Measurements from ENCODE around the gene SNX9. TPM values are rescaled to one million over a fixed set of nuclear protein-coding genes. Genes with fewer than 3 reads are reported as not detected.

SNX9 gene
- total RNA-seq, 1 experiment from 2014 or later: 32.8 TPM

DNA sequence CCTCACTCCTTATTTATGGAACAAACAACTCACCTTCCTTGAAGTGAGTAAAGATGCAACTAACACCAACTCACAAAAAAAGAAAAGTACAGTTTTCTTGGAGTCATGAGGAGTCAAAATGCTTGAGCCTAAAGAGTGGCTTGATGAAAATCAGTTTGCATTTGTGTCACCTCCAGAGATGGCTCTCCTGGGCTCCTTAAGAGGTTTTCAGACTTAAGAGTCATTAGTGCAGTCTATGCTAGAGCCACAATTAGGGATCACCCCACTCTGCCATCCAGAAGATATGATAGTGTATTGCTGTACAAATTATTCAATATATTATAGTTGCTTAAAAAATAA lies 11.9 kb upstream of the SNX9 start:
- Histone ChIP-seq H3K27ac (no peak overlapping the region), H3K27me3 (replicated peaks) (no peaks in the 10 kb centered on the region), H3K4me3 (no peak overlapping the region), H3K4me1 (replicated peaks) (peaks cover 13% of the 10 kb centered on the region), H3K9me3 (replicated peaks) (no peaks in the 10 kb centered on the region; the same call in 1 of the 2 replicates), H3K36me3 (no peaks in the 10 kb centered on the region)
- DNase-seq (ENCODE audit: low read depth in 1 of 2, low spot score in 2 of 2): no peak

DNA sequence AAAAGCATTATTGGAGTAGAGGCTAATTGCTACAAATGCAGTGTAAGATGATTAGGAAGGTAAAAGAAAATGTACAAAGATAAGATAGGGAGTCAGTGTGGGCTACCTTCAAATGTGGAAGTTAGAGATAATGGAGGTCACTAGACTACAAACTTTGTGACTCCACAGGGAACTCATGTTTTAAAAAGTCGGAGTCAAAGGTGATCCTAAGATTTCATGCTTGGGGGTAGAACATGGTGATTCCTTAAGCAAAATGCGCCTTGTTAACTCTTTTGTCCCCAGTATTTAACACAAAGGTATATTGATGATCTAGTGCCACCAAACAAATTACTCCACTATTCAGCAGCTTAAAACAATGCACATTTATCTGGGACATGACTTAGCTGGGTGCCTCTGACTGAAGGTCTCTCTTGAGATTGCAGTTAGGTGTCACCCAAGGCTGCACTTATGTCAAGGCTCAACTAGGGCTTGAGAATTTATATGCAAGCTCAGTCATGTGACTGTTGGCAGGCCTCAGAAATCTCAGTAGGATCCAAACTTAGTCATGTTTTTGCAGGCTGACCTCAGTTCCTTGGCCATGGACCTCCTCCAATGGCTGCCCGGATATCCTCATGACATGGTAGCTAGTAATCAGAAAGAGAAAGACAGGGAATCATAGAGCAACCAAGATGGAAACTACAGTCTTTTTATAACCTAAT lies 11.4 kb upstream of the SNX9 start:
- DNase-seq (ENCODE audit: low read depth in 1 of 2, low spot score in 2 of 2): no peak
- no peak overlapping the region for H3K27ac ChIP-seq
- H3K27me3 ChIP-seq (replicated peaks): no peaks in the 10 kb centered on the region
- peaks cover 13% of the 10 kb centered on the region for H3K4me1 ChIP-seq (replicated peaks)
- no peaks in the 10 kb centered on the region for H3K36me3 ChIP-seq
- no peaks in the 10 kb centered on the region; the same call in 1 of the 2 replicates for H3K9me3 ChIP-seq (replicated peaks)
- no peak overlapping the region for H3K4me3 ChIP-seq

DNA sequence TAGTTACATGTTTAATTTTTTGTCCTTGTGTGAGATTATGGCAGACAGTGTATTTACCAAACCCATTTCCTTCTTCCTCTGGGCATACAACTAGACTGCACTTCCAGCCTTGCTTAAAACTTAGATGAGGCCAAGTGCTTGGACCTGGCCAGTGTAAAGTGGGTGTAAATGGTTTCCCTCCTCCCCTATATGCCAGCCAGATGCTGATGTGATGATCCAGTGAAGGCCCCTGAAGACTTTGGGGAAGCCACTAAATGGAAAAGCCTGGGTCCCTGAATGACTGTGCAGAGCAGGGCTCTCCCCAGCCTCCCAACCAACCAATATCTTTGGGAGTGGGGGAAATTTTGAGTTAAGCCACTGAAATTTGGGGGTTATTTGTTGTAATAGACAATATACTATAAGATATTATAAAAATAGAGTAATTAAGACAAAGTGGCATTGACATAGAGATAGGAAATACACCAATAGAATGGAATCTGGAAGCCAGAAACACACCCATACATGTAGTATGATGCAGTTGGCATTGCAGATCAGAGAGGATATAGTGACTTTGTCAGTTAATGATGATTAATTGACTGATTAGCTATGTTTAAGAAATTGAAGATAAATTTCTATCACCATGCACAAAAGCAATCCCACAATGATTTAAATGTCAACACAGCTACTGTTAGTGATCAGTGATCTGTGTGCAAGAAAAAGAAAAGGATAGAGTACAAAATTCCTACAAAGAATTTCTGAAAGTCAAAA lies 10.4 kb upstream of the SNX9 start:
- no peak for DNase-seq (ENCODE audit: low read depth in 1 of 2, low spot score in 2 of 2)
- Histone ChIP-seq H3K9me3 (replicated peaks) (no peaks in the 10 kb centered on the region; the same call in 1 of the 2 replicates), H3K4me1 (replicated peaks) (peaks cover 13% of the 10 kb centered on the region), H3K36me3 (no peaks in the 10 kb centered on the region), H3K4me3 (no peak overlapping the region), H3K27me3 (replicated peaks) (no peaks in the 10 kb centered on the region), H3K27ac (no peak overlapping the region)

DNA sequence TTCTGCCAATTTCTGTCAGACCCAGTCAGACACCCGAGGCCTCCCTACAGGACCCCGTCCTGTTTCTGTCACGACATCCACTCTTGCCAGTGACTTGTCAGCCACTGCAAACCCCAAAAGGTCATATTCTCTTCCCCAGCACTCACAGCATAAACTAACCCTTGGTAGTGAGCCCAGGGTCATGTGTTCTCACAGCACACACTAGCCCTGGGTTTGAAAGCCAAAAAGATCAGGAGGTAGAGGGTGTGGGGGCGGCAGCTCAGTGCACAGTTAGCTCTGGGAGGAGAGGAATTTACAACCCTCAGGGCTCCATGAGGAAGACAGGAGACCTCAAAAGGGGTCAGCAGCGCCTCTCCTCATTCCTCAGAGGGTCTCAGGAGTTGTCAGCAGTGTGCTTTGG lies 9.9 kb upstream of the SNX9 start:
- H3K36me3 ChIP-seq: no peaks in the 10 kb centered on the region
- H3K9me3 ChIP-seq (replicated peaks): no peaks in the 10 kb centered on the region; the same call in 1 of the 2 replicates
- no peaks in the 10 kb centered on the region for H3K27me3 ChIP-seq (replicated peaks)
- peaks cover 13% of the 10 kb centered on the region for H3K4me1 ChIP-seq (replicated peaks)
- H3K27ac ChIP-seq: peak overlapping the region; percentile 38
- no peak overlapping the region for H3K4me3 ChIP-seq
- DNase-seq (ENCODE audit: low read depth in 1 of 2, low spot score in 2 of 2): no peak

DNA sequence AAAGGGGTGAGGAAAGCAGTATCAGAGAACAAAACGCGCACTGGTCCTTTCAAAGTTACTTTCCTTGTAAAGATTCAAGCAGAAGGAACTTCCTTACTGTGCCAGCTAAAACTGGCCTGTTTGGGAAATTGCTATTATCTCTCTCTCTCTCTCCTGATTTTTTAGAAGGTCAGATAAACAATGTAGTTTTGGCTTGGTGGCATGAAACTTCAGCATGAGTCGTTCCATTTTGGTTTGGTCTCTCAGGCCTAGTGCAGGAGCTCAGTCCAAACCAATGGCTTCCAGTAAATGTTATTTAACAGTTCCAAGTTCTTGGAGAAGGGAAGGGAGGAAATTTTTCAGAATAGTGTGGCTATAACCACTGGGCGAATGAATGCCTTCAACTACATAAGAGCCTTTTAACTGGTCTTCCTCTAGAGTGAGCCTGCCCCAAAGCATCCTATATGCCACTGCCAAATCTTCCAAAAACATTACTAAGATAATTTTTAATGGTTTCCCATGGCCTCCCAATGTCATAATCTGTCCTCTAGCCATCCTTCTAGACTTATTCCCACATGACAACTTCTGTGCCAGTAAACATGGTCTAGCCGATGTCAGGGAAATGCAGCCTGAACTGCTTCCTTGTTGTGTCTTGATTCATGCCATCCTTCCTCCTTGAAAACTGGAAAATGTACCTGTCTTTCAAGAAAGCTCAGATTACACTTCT lies 9.1 kb upstream of the SNX9 start:
- Histone ChIP-seq H3K4me1 (replicated peaks) (peaks cover 13% of the 10 kb centered on the region), H3K4me3 (no peak overlapping the region), H3K27me3 (replicated peaks) (no peaks in the 10 kb centered on the region), H3K9me3 (replicated peaks) (no peaks in the 10 kb centered on the region), H3K36me3 (no peaks in the 10 kb centered on the region), H3K27ac (peak overlapping the region; percentile 38)
- peak in 1 of 2 experiments; percentile 64 for DNase-seq (ENCODE audit: low read depth in 1 of 2, low spot score in 2 of 2)

DNA sequence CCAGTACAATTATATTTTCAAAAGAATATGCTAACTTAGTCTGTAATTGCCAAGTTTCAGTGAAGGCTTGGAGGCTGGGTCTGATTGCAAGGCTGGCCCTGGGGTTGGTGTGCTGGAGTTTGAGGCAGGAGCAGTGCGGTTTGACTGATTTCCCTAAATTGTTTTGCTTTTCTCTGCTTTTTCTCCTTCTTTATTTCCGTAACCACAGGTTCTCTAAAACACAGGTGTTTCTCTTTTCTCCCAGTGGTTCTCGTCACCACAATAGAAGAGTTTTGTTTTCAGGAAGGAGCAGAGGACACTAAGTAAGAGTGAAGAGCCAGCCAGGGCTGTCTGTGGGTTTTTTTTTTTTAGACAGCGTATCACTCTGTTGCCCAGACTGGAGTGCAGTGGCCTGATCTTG lies 8.2 kb upstream of the SNX9 start:
- no peaks in the 10 kb centered on the region for H3K27me3 ChIP-seq (replicated peaks)
- peaks cover 13% of the 10 kb centered on the region for H3K4me1 ChIP-seq (replicated peaks)
- no peaks in the 10 kb centered on the region for H3K36me3 ChIP-seq
- DNase-seq (ENCODE audit: low read depth in 1 of 2, low spot score in 2 of 2): no peak
- H3K9me3 ChIP-seq (replicated peaks): no peaks in the 10 kb centered on the region
- H3K4me3 ChIP-seq: no peak overlapping the region
- H3K27ac ChIP-seq: no peak overlapping the region

DNA sequence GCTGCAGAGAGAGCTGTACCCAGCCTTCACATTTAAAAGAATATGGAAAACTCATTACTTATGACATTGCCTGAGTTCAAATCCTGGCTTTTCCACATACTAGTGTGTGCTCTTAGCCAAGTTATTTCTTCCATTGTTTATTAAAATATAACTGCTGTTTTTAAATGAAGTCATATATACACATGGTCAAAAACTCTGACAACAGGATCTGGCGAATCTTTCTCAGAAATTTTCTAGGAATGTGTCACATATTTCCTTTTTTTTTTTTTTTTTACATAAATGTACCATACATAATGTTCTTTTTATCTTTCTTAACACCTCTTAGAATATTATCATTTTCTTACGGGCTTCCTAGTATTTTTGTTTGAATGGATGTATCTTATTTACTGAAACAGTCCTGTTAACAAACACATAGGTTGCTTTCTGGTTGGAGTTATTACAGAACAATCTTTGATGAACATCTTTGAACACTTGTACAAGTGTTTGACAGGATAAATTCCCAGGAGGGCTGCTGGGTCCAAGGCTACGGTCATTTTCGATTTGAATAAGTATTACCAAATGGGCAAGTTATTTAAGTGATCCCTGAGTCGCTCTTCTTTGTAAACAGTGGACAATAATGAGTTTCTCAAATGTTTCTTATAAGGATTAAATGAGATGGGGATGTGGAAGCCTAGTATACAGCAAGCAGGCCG lies 1.6 kb upstream of the SNX9 start:
- no peak overlapping the region for H3K27ac ChIP-seq
- DNase-seq (ENCODE audit: low read depth in 1 of 2, low spot score in 2 of 2): no peak

DNA sequence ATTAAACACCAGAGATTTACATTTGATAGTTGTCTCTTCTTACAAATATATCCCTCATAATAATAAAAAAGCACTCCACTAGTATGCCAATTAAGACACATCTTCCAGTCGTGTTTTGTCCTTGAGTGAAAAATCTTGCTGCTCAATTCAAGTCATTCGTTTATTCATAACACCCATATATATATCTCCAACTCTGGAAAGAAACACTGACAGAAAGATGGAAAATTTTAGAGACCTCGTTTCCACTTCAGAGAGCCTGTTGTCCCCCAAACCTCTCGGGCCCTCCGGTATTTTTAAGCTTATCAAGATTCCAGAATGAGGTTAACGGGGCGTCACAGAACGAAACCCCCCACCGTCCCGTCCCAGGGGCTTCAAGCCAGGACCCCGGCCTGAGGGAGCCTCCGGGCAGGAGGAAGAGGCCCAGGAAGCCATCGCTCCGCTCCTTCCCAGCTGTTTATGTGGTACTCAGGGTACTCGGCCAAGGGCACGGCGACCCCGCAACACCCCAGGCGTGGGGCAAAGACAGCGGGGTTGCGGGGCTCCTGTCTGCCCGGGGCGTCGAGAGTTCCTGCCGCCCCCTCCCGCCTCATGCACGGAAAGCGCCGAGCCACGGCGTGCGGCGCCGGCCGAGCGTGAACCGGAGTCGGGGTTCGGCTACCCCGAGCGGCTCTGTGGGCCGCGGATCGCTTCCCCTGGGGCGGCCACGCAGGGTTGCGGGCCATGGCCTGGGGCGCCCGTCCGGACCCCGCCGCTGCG lies 623 bp upstream of the SNX9 start:
- DNase-seq (ENCODE audit: low read depth in 1 of 2, low spot score in 2 of 2): peak in 1 of 2 experiments; percentile 25
- peak overlapping the region; percentile 99 for H3K4me3 ChIP-seq
- peaks cover 9% of the 10 kb centered on the region for H3K36me3 ChIP-seq
- H3K27ac ChIP-seq: 0 out of 2 replicates have a peak overlapping the region, but pooled peaks have one; percentile 8
- H3K27me3 ChIP-seq (replicated peaks): no peaks in the 10 kb centered on the region
- no peaks in the 10 kb centered on the region; the same call in 1 of the 2 replicates for H3K9me3 ChIP-seq (replicated peaks)
- H3K4me1 ChIP-seq (replicated peaks): peaks cover 23% of the 10 kb centered on the region

More for the DNA sequence above, 1.6 kb upstream of the SNX9 start:
- H3K9me3 ChIP-seq (replicated peaks): no peaks in the 10 kb centered on the region; the same call in 1 of the 2 replicates
- H3K4me1 ChIP-seq (replicated peaks): peaks cover 23% of the 10 kb centered on the region
- no peaks in the 10 kb centered on the region for H3K27me3 ChIP-seq (replicated peaks)
- no peak overlapping the region for H3K4me3 ChIP-seq
- peaks cover 9% of the 10 kb centered on the region for H3K36me3 ChIP-seq

DNA sequence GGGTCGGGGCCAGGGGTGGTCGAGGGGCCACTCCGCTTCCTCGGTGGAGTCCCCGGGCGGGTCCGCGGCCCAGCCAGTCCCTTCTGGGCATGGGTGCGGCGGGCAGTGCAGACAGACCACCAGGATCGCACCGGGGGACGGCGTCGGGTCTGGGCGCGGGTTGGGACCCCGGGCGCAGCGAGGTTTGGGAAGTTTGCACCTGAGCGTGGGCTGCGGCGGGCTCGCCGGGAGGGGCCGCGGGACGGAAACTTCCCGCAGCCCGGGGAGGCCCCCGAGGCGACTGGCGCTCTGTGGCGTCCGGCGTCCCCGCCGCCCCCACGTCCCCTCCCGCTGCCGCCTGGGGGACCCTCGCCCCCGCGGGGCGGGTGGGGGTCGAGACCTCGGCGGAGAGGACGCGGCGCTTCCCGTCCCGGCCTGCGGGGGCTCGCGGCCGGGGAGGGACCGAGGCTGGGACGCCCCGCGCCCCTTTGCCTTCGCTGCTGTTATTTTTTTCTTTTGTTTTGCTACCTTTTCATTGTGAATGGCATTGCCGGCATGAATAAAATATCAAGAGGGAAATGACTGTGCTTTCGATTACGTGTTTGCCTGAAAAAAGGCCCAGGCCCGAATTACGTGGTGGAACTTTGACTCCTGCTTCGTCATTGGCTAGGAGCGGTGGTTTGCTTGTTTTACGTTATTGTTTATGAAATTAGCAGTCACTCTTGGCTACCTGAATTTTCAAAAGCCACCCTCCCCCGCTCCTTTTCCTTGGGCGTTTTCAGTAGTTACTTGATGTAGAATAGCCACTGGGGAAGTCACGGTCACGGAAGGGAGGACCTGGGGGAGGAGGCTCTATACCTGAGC lies 703 bp downstream of the SNX9 start:
- DNase-seq (ENCODE audit: low read depth in 1 of 2, low spot score in 2 of 2): peak in 1 of 2 experiments; percentile 51
- H3K4me1 ChIP-seq (replicated peaks): peaks cover 23% of the 10 kb centered on the region
- peaks cover 9% of the 10 kb centered on the region for H3K36me3 ChIP-seq
- H3K27me3 ChIP-seq (replicated peaks): no peaks in the 10 kb centered on the region
- H3K27ac ChIP-seq: peak overlapping the region; percentile 78
- H3K4me3 ChIP-seq: peak overlapping the region; percentile 99
- H3K9me3 ChIP-seq (replicated peaks): no peaks in the 10 kb centered on the region; the same call in 1 of the 2 replicates

DNA sequence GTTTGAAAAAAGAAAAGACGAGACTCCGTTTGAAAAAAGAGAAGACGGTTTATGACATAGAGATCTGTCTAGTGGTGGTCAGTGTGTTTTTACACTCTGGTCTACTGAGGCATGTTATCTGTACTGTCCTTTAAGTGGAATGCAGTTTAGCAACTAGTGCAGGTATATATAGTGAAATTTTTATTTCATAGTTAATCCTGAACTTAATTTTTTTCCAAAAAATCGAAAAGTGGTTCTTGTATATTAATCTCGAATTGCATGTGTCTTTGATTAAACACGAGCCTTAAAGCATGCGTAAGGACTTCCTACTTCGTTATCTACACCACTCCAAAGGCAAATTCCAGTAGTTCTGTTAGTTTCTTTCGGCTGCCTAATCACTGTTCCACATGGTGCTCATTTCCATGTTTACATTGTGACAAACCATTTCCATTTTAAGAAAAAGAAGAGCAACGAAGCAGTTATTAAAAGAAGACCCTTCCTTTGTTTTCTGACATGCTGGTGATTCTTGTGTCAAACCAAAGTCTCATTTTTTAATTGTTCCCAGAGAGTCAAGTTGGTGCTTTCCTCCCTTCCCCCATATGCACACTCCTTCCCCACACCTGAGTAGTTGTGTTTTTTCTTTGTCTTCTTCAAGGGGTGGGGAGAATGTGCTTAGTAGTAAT lies 2.3 kb downstream of the SNX9 start:
- DNase-seq (ENCODE audit: low read depth in 1 of 2, low spot score in 2 of 2): no peak
- no peaks in the 10 kb centered on the region; the same call in 1 of the 2 replicates for H3K9me3 ChIP-seq (replicated peaks)
- peaks cover 23% of the 10 kb centered on the region for H3K4me1 ChIP-seq (replicated peaks)
- H3K27ac ChIP-seq: no peak overlapping the region
- peaks cover 9% of the 10 kb centered on the region for H3K36me3 ChIP-seq
- no peaks in the 10 kb centered on the region for H3K27me3 ChIP-seq (replicated peaks)
- no peak overlapping the region for H3K4me3 ChIP-seq

DNA sequence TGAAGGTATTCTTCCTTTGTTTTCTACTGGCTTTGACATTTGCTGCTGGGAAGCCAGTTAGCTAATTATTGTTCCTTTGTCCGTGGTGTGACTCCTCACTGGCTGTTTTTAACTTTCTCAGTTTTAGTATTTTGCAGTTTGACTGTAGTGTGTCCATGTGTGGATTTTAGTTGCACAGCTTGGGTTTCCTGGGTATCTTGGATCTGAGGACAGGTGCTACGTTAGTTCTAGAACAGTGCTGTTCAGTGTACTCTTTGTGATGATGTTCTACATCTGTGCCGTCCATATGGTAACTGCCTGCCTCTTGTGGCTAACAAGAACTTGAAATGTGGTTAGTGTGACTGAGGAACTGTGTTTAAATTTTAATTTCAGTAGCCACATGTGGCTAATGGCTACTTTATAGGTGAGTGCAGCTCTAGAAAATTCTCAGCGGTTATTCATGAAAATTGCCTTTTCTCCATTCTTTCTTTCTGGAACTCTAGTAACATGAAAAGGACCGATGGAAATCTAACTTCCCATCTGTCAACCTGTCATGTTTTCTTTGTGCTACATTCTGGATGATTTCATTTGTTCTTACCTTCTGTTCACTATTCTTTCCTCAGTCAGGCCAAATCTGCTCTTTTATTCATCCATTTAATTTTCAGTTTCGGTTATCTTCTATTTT lies 7.4 kb downstream of the SNX9 start:
- no peak for DNase-seq (ENCODE audit: low read depth in 1 of 2, low spot score in 2 of 2)

More for the DNA sequence above, 7.4 kb downstream of the SNX9 start:
- Histone ChIP-seq H3K9me3 (replicated peaks) (no peaks in the 10 kb centered on the region), H3K4me1 (replicated peaks) (peaks cover 33% of the 10 kb centered on the region), H3K4me3 (no peak overlapping the region), H3K27me3 (replicated peaks) (no peaks in the 10 kb centered on the region), H3K27ac (no peak overlapping the region), H3K36me3 (peaks cover 3% of the 10 kb centered on the region; the same call in 1 of the 2 replicates)
